GM18508 (cell line): ENCODE measurements around the gene SPRED2.

Experiments
- ATAC-seq: cut with Tn5 transposase; IDR thresholded peaks from one replicate; pipeline ENCODE4 v1.9.1; 2021; ENCODE audit warnings: moderate number of reproducible peaks; ENCODE audit not compliant: insufficient read depth, unreplicated experiment

The SPRED2 gene

DNA sequence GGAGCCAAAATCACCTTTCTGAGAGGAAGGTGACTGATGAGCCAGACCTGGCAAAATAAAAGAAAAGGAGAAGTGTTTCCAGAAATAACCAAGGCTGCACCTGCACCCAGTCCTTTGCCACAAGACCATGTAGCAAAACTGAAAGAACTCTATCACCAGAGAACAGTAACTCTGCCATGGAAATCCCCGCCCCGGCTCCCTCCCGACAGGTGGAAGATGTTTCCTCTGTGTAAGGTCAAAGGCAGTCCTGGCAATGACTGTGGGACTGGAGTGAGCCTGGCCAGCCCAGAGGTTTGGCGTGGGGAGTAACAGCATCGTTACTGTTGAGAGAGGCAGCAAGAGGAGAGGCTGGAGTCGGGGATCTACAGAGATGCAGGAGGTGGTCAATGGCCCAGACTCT lies 42.3 kb downstream of the SPRED2 start:
- peak; percentile 81 for ATAC-seq

DNA sequence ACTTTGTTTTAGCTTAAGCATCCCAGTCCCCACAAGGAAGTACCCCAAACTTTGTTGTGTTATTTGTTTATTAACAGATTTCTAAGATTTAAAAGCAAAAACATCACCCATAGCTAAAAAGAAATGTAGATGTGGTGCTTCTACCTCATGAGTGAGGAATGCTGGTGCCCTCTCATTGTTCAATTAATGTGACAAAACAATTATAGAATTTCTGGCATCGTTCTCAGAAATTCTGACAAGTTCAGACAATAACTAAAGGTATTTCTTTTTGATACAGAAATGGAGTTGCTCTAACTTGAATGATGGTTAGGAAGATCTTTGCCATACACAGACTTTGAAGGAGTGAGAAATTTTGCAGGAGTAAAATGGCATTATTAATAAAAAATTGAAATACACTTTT lies 42.9 kb downstream of the SPRED2 start:
- no peak for ATAC-seq

DNA sequence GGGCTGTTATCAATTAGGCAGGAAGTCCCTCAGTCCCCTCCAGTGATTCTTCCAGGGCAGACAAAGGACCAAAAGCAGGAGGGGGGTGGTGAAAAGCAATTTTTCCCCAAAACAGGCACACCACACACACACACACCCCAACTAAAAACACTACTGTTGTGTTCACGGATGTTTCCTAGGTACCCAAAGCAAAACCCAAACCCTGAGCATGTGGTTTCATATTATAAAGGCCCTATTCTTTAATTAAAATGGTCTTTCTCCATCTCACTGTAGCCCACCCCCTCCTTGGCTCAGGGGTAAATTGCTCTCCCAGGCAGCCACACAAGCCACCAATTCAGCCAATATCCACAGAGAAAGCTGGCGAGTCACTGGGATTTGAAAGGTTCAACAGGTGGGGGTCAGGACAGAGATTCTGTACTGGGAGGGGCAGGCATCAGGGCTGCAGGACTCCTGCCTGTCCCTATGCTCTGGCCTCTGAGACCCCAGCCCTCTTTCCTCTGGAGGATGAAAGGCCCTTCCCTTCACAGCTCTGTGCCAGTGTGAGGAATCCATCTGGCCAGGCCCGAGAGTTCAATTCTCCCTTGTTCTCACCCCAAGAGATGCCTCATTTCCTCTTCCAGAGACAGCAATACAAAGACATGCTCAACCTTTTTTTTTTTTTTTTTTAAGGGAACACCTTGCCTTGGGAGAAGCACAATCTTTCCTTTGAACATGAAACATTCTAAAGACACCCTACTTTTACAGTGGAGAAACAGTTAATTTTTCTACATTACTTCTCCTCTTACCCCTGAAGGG lies 43.6 kb downstream of the SPRED2 start:
- ATAC-seq: no peak

DNA sequence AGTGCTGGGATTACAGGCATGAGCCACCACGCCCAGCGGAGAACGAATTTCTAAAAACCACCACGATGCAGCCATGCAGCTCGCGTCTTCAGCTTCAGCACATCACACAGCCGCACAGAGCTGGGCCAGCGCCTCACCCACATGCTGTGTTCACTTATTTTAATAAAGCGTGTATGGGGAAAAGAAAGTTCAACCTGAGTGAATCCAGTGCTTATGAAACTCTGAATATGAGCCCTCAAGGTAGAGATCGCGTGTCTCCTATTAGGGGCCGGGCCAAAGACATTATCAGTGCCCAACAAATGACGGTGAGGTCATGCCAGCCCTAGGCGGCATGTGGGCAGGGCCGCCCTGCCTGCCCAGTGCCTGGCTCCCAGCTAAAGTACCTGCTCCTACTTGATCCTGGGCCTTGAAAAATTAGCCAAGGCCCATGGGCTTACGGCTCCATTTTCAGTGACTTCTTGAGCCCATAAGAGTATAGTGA lies 44.3 kb downstream of the SPRED2 start:
- no peak for ATAC-seq

DNA sequence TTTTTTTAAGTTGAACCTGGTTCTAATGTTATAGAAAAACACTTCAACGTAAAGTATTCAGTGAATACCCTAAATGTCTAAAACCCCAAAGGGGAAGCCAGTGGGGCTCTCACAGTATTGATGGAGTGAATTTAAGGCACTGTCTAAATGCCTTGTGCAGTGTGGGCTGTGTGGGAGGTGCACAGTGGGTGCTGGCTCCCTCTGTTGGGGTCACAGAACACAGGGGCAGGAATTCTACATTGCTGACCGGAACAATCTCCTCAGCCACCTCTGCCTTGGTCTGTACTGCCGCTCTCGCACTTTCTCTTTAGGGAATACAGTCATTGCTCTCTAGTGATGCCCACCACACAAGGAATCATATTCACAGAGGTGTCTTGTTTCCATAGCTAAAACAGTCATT lies 45.4 kb downstream of the SPRED2 start:
- no peak for ATAC-seq

DNA sequence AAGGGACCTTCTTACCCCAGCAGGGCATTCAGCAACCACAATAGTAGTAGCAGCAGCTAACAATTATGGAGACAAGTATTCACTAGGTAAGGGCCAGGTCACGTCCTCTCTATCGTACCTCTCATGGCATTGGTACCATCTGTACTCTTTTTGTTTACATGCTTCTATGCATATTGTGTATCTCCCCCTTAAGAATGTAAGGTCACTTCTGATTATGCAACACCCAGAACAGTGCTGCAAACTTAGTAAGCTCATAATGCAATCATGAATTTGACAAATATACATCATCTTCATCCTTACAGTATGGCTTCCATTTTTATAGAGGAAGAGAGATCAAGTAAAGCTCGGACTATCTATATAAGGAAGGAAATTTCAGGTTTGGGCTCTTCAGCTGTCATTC lies 46.1 kb downstream of the SPRED2 start:
- ATAC-seq: no peak

DNA sequence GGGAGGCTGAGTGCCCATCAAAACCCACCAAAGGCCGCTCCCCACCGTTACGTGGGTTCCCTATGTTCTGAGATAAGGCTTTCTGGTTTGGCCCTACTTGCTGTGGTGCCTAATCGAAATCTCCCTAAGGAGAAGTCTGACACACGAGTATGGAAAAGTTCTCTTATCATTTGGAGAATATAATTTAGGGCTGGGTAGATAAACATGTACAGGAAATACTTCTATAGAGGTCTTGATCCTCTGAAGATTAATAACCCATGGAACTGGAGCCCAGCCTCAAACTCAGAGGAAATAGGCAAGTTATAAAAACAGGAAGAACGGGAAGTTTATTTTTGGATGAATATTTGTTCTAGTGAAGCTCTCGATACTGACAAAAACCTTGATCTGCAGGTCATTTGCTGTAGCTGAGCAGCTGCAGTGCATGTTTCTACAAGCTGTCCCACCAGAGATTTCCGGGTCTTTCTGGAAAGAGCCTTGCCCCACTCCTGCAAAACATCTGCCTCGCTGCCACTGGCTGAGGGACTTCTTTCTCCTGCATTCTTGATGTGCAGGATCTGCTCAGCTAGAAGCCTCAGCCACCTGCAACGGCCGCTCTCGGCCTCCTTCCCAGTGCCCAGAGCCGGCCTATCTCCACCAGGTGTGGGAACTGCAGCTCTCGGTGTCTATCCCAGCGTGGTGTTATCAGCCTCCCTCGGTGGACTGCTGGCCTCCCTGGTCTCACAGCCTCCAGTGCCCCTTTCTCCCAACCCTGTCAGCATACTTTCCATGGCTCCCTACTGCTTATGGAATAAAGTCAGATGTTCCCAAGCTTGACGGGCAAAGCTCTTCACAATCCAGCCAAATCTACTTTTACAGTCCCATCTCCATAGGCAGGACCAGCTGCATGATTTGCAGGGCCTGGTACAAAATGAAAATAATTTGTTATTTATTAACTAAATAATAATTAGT lies 48.6 kb downstream of the SPRED2 start:
- ATAC-seq: no peak

DNA sequence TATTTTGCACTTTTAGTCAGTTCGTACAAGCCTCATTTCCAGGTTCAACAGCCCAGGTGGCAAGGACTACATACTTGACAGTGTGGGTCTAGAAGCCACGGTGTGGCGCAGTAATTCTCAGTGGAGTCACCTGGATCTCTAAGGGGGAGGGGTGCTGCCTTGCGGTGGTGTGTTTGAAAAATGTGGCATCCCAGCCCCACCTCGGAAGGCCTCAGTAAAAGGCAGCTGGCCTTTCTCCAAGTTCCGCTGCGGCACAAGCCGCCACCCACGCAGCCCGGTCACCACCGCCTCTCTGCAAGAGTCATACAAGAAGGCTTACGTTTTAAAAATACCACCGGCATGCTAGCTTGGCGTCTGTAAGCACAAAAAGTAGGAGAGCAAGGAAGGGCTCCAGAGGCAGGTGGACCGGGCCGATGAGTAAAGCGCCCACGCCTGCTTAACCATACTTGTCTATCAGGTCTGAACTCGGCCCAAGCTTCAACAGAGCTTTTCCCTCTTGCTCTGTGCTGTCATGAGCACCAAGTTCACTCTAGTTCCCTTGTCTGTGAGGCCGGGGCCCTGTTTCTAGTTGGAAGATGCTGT lies 49.5 kb downstream of the SPRED2 start:
- ATAC-seq: peak; percentile 59

DNA sequence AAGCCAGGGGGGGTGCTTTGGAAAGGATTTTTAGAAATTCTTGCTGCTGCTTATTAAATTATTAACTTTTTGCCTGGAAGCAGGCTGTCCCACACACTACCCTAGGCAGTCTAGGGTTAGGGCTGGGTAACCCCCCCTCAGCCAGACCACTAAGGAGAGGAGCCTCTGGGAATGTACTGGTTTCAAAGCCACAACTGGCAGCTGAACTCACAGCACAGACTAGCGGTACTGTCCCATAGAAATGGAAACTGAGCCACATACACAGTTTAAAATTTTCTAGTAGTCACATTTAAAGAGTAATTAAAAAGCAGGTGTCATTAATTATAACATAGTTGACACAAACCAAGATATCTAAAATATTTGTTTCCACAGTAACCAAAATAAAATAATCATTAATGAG lies 50.1 kb downstream of the SPRED2 start:
- no peak for ATAC-seq

DNA sequence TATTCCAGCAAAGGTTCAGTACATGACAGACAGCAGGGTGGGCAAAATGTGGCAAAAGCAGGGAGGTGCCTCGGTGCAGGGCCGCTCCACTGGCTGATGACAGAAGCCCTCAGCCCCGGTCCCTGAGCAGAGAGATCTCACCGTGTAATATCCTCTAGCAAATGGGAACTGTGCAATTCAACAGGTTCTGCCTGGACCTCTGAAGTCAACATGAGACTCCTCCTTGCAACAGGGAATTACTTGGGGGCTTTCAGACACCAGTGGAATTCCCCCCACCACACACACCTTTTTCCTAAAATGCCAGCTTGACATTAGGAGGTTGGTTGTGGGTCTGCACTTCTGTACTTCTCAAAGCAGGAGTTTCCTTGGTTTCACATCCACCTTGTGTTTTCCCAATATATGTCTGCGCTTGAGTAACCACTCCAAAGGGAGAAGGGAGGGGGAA lies 50.8 kb downstream of the SPRED2 start:
- ATAC-seq: no peak

DNA sequence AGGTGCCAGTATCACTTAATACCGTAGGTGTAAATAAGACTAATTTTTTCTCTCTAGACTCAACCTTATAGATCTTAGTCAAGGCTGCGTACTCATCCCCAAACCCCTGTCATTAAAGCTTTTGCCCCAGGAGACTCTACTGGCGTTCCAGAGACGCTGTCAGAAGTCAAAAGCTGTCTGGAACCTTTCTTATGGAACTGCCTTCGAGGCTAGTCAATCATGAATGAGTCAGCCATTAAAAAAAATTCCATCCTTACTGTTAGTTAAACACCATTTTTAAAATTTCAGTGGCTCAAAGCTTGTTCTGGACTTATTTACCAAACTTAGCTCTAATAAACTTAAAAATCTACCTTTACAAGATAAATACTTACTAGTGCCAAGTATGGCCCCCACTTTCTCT lies 52.1 kb downstream of the SPRED2 start:
- ATAC-seq: no peak

DNA sequence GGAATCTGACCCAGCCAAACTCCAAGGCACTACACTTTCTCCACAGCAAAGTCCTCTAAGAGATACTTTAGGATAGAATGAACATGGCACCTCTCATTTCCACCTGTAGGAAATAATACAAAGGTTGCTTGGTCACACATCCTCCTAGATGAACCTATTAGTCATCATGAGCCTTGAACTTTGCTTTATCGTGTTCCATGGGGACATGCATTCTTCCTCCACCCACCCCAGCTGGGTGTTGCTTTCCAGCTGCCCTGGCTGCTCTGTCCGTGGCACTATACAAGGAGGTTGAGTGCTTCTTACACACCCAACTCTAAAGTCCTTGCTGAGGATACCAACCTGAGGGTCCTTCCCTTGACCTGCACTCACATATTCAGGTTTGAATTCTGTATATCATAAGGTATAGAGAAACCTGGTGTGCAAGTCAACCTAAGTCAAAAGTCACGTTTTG lies 52.7 kb downstream of the SPRED2 start:
- no peak for ATAC-seq

DNA sequence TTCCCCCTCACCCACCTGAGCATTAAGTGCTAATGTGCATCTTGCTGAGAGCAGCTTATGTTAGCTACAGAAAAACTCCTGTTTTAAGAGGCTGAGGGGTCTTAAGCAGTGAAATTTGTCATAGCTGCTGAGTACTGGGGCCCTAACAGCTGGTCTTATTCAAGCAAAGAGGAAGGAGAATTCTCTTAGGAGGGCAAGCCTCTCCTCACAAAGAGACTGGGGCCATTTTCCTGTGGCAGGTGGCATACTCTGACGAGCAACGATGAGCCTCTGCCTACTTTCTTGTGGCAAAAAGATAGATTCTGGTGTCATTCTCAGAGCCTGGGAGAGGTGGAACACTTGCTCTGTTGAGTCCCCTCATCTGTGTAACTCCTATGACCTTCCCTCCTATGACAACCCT lies 53.2 kb downstream of the SPRED2 start:
- ATAC-seq: no peak

DNA sequence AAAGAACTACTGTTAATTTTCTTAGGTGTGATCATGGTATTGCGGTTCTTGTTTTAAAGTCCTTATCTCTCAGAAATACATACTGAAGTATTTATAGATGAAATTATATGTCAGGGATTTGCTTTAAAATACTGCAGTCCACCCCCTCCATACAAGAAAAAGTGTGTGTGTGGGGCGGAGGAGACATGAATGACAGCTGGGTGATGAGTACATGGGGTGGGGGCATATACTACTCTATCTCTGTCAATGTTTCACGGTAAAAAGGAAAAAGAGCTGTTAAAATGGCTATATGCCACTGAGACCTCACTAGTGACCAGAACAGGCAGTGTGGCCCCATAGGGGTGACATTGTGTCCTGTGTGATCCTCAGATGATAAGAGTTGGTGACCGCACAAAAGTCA lies 54.1 kb downstream of the SPRED2 start:
- no peak for ATAC-seq

DNA sequence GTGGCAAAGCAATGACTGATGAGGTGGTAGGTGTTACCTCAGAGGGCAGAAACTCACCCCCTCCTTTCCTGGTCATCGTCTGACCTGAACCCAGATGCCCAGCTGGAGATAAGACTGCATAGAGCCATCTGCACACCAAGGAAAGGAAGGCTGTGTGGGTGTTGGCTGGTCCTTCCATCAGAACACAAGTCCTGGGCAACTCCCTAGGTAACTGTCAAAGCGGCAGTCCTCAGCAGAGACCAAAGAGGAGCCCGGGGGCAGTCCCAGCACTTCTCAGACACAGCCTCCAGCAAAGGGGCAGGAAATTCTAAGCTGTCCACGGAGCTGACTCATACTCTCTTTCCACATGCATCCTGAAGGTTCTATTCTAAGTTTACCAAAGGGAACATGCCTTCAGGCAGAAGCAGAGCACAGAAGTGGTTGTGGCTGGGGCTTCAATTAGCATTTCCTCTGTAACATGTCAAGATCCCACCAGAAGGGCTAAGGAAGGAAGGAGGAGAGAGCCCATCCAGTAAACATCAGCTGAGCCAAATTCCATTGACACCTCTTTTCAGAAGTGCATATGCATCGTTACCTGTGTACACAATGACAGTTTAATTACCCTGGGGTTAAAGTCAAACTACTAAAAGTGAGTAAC lies 54.7 kb downstream of the SPRED2 start:
- ATAC-seq: no peak

DNA sequence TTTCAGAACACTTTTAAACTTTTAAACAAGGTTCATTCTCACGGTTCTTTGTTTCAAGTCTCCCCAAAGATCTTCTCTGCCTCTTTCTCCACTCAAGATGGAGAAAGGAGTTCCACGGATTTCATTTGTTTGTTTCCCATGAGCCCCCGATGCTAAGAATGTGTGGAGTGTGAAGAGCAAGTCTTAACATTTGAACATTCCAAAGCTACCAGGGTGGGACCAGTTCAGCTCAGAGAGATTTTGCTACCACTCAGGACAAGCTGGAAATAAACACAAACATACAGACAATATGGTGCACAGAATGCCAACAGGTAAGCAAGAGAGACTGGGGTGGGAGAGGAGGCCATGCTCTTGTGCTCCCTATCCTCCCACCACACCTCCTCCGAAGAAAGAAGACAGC lies 56.7 kb downstream of the SPRED2 start:
- no peak for ATAC-seq

DNA sequence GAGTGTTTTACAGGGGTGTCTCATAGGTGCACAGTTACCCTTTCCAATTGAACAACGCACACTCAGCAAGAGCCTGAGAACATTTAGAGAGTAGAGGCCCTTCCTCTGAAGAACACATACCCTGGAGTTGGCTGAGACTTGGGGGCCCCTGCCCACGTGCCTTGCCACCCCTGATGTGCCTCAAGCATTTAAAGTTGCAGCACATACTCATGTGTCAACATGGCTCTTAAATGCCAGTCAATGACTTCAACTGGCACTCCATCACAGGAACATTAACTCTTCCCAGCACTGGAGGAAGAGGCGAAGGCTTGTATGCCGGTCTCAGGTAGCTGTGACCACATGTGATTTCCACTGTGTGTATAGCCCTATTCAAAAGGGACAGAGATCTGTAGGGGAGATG lies 57.4 kb downstream of the SPRED2 start:
- ATAC-seq: no peak

DNA sequence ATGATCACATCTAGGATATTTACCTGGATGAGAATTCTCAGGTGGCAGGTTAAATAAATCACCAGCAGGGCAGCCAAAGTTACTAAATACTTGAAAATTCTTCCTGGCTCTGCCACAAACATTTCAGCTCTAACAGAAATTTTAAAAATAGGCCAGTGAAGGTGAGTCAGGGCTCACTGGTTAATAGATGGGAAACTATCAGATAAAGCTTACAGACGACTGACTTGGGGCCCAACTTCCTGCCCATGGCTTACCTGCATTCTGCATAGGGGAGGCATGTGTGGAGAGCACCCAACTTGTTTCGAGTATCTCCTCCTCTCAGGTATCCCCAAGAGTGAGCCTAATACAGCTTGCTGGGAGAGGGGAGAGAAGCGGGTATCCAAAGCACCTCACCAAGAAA lies 57.8 kb downstream of the SPRED2 start:
- ATAC-seq: no peak

DNA sequence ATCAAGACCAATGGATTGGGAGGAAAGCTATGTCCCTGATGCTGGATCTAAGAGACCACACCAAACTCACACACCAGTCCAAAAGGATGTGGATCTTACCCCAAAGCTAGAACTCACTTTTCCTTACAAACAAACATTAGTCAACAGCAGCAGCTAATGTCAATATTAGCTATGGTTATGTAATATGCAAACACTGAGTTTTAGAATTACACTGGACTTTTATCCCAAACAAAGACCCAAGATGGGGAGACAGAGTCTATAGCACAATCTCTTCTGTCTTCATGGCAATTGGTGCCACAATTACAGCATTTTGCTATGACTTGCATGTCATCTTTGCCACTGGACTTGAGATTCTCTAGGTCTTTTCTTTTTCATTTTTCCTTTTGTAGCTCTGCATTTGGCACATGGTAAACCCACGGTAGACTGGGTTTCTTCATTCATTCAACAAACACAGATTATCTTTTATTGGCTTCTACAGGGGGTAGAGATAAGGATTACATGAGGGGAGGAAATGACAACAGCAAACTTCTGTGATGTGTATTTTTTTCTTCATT lies 59.0 kb downstream of the SPRED2 start:
- no peak for ATAC-seq

DNA sequence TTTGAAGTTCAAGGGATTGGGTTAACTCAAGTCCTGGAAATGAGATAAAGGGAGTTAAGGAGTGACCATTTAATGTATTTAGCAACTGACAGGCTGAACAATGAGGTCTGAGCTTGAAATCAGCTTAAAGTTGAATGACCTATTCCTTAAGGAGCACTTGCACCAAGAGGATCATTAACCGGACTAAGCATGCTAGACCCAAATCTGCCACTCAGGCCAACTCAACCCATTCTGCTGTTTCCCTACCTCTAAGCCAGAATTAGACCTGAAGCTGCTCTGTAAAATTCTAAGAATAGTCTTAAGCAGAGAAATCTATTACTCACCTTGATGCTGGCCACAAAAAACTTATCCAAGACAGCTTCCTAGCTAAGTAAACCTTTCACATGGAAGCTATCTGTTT lies 59.8 kb downstream of the SPRED2 start:
- no peak for ATAC-seq
